A549 (cell line): ENCODE measurements around the gene UST. TPM values are rescaled to one million over a fixed set of nuclear protein-coding genes. Genes with fewer than 3 reads are reported as not detected.

ENCODE experiments used
- ATAC-seq, 2 experiments: fragments of 200-7000 bp in 1 of 2; fragments of >200 bp in 1 of 2; cut with Nextera tagmentation in 1 of 2; cut with Tn5 transposase in 1 of 2; 3 replicates each; pipeline versions ENCODE4 v1.8.0 to v1.9.1; 2018 to 2020; ENCODE audit warnings: mild to moderate bottlenecking in 1 of 2, moderate library complexity in 1 of 2
- CTCF ChIA-PET: fragments of 300-600 bp; sonication (Branson Sonifier 250); formaldehyde crosslinking; extraction: SDS; loops from one replicate; lab custom pipeline; 2021; ENCODE audit warnings: antibody characterized with exemption, inconsistent platforms; lab: Yijun Ruan, JAX
- POLR2A ChIA-PET: fragments of 350-600 bp; formaldehyde crosslinking; extraction: SDS; loops from one replicate; lab custom pipeline; 2021; ENCODE audit warnings: antibody characterized with exemption, inconsistent platforms; lab: Yijun Ruan, JAX
- DNase-seq, 2 experiments: peaks; one replicate each; pipeline versions ENCODE4 v3.0.0 to v3.0.0-alpha.2; 2011 to 2016; ENCODE audit warnings: low read depth in 1 of 2, low spot score in 1 of 2
- FAIRE-seq: peaks from 2 replicates; lab custom pipeline; 2011; peaks lifted over from hg19 to GRCh38; lab: Jason Lieb, UNC
- H3K27ac ChIP-seq, 2 experiments: fragments of >200 bp; sonication (Bioruptor Twin); formaldehyde crosslinking; 3 replicates each; pipeline ENCODE4 v1.5.1; 2016 to 2017
- H3K4me1 ChIP-seq: fragments of >200 bp; sonication (Bioruptor Twin); formaldehyde crosslinking; 3 replicates; pipeline ENCODE4 v1.6.1; 2016
- H3K4me2 ChIP-seq: fragments of >200 bp; sonication (Bioruptor Twin); formaldehyde crosslinking; 3 replicates; pipeline ENCODE4 v1.6.1; 2016
- H3K4me3 ChIP-seq: fragments of >200 bp; sonication (Bioruptor Twin); formaldehyde crosslinking; 3 replicates; pipeline ENCODE4 v1.5.1; 2016
- H3K9me3 ChIP-seq: fragments of >200 bp; sonication (Bioruptor Twin); formaldehyde crosslinking; 3 replicates; pipeline ENCODE4 v1.6.1; 2016
- CBX2 ChIP-seq: fragments of 200-600 bp; sonication (generic); IDR thresholded peaks from 2 replicates; pipeline ENCODE4 v1.6.1; 2016; ENCODE audit warnings: low read depth, mild to moderate bottlenecking, borderline replicate concordance
- CEBPB ChIP-seq, 2 experiments: fragments of >200 bp in 1 of 2; sonication (Bioruptor Twin) in 1 of 2; formaldehyde crosslinking in 1 of 2; IDR thresholded peaks; 2 replicates each; pipeline ENCODE4 v1.6.1; 2012 to 2016
- CHD4 ChIP-seq: fragments of 200-600 bp; sonication (generic); IDR thresholded peaks from 2 replicates; pipeline ENCODE4 v1.6.1; 2016; ENCODE audit warnings: antibody characterized with exemption, mild to moderate bottlenecking, borderline replicate concordance
- CTCF ChIP-seq: fragments of >200 bp; sonication (Bioruptor Twin); formaldehyde crosslinking; IDR thresholded peaks from 3 replicates; pipeline ENCODE4 v1.5.1; 2016
- E2F6 ChIP-seq: IDR thresholded peaks from 2 replicates; pipeline ENCODE4 v1.6.1; 2012; ENCODE audit warnings: low read depth, borderline replicate concordance
- FOXS1 ChIP-seq: fragments of 250-450 bp; sonication (Bioruptor Pico); IDR thresholded peaks from 2 replicates; pipeline ENCODE4 v1.5.0; 2020; ENCODE audit warnings: mild to moderate bottlenecking, moderate library complexity
- HOXA7 ChIP-seq: fragments of 250-450 bp; sonication (Bioruptor Pico); IDR thresholded peaks from 2 replicates; pipeline ENCODE4 v1.5.0; 2020; ENCODE audit warnings: mild to moderate bottlenecking, moderate library complexity
- HOXB13 ChIP-seq: fragments of 250-450 bp; sonication (Bioruptor Pico); IDR thresholded peaks from 2 replicates; pipeline ENCODE4 v1.5.0; 2020; ENCODE audit warnings: low read depth, mild to moderate bottlenecking, moderate library complexity
- KDM1A ChIP-seq: fragments of 200-600 bp; sonication (generic); IDR thresholded peaks from 2 replicates; pipeline ENCODE4 v1.6.1; 2016; ENCODE audit warnings: low read depth, mild to moderate bottlenecking
- KDM5A ChIP-seq: fragments of 200-600 bp; sonication (generic); IDR thresholded peaks from 2 replicates; pipeline ENCODE4 v1.6.1; 2016; ENCODE audit warnings: antibody characterized with exemption, mild to moderate bottlenecking
- MAX ChIP-seq: IDR thresholded peaks from 2 replicates; pipeline ENCODE4 v1.6.1; 2012
- MAZ ChIP-seq: fragments of 150-350 bp; IDR thresholded peaks from 2 replicates; pipeline ENCODE4 v1.6.1; 2014; ENCODE audit warnings: antibody characterized with exemption, low read depth, low read length, borderline replicate concordance
- MYC ChIP-seq: IDR thresholded peaks from 2 replicates; pipeline ENCODE4 v1.6.1; 2012; ENCODE audit warnings: mild to moderate bottlenecking, inconsistent platforms, low read length, improper control_type of control experiment, borderline replicate concordance
- NR3C1 ChIP-seq: fragments of >200 bp; sonication (Bioruptor Twin); formaldehyde crosslinking; IDR thresholded peaks from 3 replicates; pipeline ENCODE4 v1.6.1; 2017
- POLR2A ChIP-seq: IDR thresholded peaks from 2 replicates; pipeline ENCODE4 v1.6.1; 2012; ENCODE audit warnings: mild to moderate bottlenecking, low read length
- REST ChIP-seq: fragments of 200-600 bp; sonication (generic); IDR thresholded peaks from 2 replicates; pipeline ENCODE4 v1.6.1; 2016; ENCODE audit warnings: antibody characterized with exemption, mild to moderate bottlenecking, moderate library complexity
- RFX5 ChIP-seq: fragments of 450-650 bp; IDR thresholded peaks from 2 replicates; pipeline ENCODE4 v1.7.1; 2014; ENCODE audit warnings: antibody characterized with exemption, mild to moderate bottlenecking, moderate library complexity
- RNF2 ChIP-seq: fragments of 200-600 bp; sonication (generic); IDR thresholded peaks from 2 replicates; pipeline ENCODE4 v1.6.1; 2016; ENCODE audit warnings: low read depth, mild to moderate bottlenecking, antibody characterized with exemption, moderate library complexity, borderline replicate concordance
- SREBF2 ChIP-seq: fragments of 450-650 bp; IDR thresholded peaks from 2 replicates; pipeline ENCODE4 v1.6.1; 2014; ENCODE audit warnings: mild to moderate bottlenecking, moderate library complexity
- TFCP2L1 ChIP-seq: fragments of 250-450 bp; sonication (Bioruptor Pico); IDR thresholded peaks from 2 replicates; pipeline ENCODE4 v1.5.0; 2021; ENCODE audit warnings: mild to moderate bottlenecking
- TP53 ChIP-seq: fragments of 250-450 bp; sonication (Bioruptor Pico); IDR thresholded peaks from 2 replicates; pipeline ENCODE4 v1.5.0; 2021; ENCODE audit warnings: mild to moderate bottlenecking, moderate library complexity
- ZFP36 ChIP-seq: fragments of 450-650 bp; IDR thresholded peaks from 2 replicates; pipeline ENCODE4 v1.6.1; 2014; ENCODE audit warnings: borderline replicate concordance; ENCODE audit not compliant: partially characterized antibody
- ZNF302 ChIP-seq: fragments of 250-450 bp; sonication (Bioruptor Pico); IDR thresholded peaks from 2 replicates; pipeline ENCODE4 v1.9.0; 2021; ENCODE audit warnings: inconsistent platforms, mild to moderate bottlenecking, moderate library complexity
- WGBS: methylation state at CpG from one replicate; pipeline ENCODE4 v1.1.6; 2017; ENCODE audit errors: missing lambda C conversion rate; 5-methylcytosine and 5-hydroxymethylcytosine counted together
- polyA plus RNA-seq, 4 experiments: library from polyadenylated mRNA; depleted of rRNA in 3 of 4; stranded (reverse); fragments of >200 nt; fragmentation: RNase III in 1 of 4; extraction: RNeasy Plus Mini Kit Qiagen cat#74134 plus additional on column Dnase treatment in 1 of 4; gene quantifications; 2 replicates in 3 of 4; 3 replicates in 1 of 4; pipeline ENCODE4 v1.2.3, GENCODE V29; 2011 to 2017
- TF ChIP-seq, protein P1 (sequence below): fragments of 250-450 bp; sonication (Bioruptor Pico); IDR thresholded peaks from 2 replicates; pipeline ENCODE4 v1.5.0; 2021; ENCODE audit warnings: mild to moderate bottlenecking, moderate library complexity, borderline replicate concordance
- TF ChIP-seq, protein P2 (sequence below): fragments of 150-350 bp; IDR thresholded peaks from 2 replicates; pipeline ENCODE4 v1.6.1; 2014; ENCODE audit warnings: low read depth, mild to moderate bottlenecking, low read length
- TF ChIP-seq, protein P3 (sequence below): fragments of >200 bp; sonication (Bioruptor Twin); formaldehyde crosslinking; IDR thresholded peaks from 2 replicates; pipeline ENCODE4 v1.6.1; 2016

UST gene
- polyA plus RNA-seq, 2 of the 4 experiments (the other 2 are of a cell fraction) = 0.54 to 1.7 TPM

DNA sequence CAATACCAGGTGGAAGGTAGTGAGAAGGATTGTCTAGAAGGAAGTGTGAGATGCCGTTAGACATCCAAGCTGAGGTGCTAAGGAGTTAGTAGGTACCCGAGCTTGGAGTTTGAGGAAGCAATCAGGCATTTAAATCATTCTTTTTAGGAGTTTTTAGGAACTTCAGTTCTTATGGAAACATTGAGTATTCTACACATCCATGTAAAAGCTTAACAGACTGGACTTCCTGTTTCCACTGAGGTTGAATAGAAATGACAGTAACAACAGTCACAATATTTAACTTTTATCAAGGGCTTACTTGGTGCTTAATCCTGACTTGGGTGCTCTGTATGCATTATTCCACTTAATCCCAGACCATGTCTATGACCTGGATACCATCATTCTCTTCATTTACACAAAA is 136.4 kb downstream of the UST start:
- no peak overlapping the region for H3K4me2 ChIP-seq
- TF ChIP-seq ZFP36 (no peak), MAX (no peak), MAZ (no peak), HOXB13 (CRISPR knock-in tag) (no peak), HOXA7 (no peak), CEBPB (IDR thresholded peaks at IDR 0.05) (no peak), ZNF302 (CRISPR knock-in tag) (no peak), CBX2 (no peak), NR3C1 (no peak), RFX5 (no peak), KDM1A (no peak), E2F6 (no peak), POLR2A (no peak), TFCP2L1 (CRISPR knock-in tag) (no peak)
- TF ChIP-seq, protein P1, sequence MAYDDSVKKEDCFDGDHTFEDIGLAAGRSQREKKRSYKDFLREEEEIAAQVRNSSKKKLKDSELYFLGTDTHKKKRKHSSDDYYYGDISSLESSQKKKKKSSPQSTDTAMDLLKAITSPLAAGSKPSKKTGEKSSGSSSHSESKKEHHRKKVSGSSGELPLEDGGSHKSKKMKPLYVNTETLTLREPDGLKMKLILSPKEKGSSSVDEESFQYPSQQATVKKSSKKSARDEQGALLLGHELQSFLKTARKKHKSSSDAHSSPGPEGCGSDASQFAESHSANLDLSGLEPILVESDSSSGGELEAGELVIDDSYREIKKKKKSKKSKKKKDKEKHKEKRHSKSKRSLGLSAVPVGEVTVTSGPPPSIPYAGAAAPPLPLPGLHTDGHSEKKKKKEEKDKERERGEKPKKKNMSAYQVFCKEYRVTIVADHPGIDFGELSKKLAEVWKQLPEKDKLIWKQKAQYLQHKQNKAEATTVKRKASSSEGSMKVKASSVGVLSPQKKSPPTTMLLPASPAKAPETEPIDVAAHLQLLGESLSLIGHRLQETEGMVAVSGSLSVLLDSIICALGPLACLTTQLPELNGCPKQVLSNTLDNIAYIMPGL (CRISPR knock-in tag) = no peak
- TF ChIP-seq, protein P2, sequence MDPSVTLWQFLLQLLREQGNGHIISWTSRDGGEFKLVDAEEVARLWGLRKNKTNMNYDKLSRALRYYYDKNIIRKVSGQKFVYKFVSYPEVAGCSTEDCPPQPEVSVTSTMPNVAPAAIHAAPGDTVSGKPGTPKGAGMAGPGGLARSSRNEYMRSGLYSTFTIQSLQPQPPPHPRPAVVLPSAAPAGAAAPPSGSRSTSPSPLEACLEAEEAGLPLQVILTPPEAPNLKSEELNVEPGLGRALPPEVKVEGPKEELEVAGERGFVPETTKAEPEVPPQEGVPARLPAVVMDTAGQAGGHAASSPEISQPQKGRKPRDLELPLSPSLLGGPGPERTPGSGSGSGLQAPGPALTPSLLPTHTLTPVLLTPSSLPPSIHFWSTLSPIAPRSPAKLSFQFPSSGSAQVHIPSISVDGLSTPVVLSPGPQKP = no peak
- TF ChIP-seq, protein P3, sequence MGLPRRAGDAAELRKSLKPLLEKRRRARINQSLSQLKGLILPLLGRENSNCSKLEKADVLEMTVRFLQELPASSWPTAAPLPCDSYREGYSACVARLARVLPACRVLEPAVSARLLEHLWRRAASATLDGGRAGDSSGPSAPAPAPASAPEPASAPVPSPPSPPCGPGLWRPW = no peak
- no peak for ATAC-seq
- no peak overlapping the region for H3K27ac ChIP-seq
- FAIRE-seq = no peak
- H3K9me3 ChIP-seq = no peaks in the 10 kb centered on the region
- ChIA-PET POLR2A (no interaction called here), CTCF (no interaction called here)
- WGBS = 29% methylated on average over 2 of the region's 2 CpGs
- no peak for DNase-seq
- no peaks in the 10 kb centered on the region for H3K4me1 ChIP-seq
- no peak overlapping the region for H3K4me3 ChIP-seq

- ChIA-PET POLR2A (no interaction called here), CTCF (no interaction called here)
- no peaks in the 10 kb centered on the region for H3K4me1 ChIP-seq
- H3K27ac ChIP-seq = no peak overlapping the region
- DNase-seq = no peak
- no peak for FAIRE-seq
- 66% methylated on average over 2 of the region's 2 CpGs for WGBS
- no peak overlapping the region for H3K4me3 ChIP-seq
- H3K4me2 ChIP-seq = no peak overlapping the region
- H3K9me3 ChIP-seq = no peaks in the 10 kb centered on the region
- no peak for ATAC-seq
- TF ChIP-seq FOXS1 (CRISPR knock-in tag) (no peak), KDM5A (no peak), REST (no peak), CTCF (no peak), SREBF2 (no peak), KDM1A (no peak), CHD4 (no peak), MAZ (no peak), RNF2 (no peak), ZFP36 (no peak), MYC (no peak), TP53 (CRISPR knock-in tag) (no peak)
- TF ChIP-seq, protein P1 (CRISPR knock-in tag) = no peak
These were observed 137.6 kb downstream of the UST start for GRCh38 chr6:148884461-148884860.
